HG03097 (cell line): Measurements from ENCODE around the gene SLC35A5.
"Not testable (repeated sequence)": the region's sequence is repeated elsewhere in the genome, so short reads cannot be mapped to it uniquely, and the experiment has no call there.

Experiments
- ATAC-seq: cut with Tn5 transposase; IDR thresholded peaks from one replicate; pipeline ENCODE4 v1.9.1; 2021; ENCODE audit not compliant: unreplicated experiment, low FRiP score

SLC35A5 gene, protein sequence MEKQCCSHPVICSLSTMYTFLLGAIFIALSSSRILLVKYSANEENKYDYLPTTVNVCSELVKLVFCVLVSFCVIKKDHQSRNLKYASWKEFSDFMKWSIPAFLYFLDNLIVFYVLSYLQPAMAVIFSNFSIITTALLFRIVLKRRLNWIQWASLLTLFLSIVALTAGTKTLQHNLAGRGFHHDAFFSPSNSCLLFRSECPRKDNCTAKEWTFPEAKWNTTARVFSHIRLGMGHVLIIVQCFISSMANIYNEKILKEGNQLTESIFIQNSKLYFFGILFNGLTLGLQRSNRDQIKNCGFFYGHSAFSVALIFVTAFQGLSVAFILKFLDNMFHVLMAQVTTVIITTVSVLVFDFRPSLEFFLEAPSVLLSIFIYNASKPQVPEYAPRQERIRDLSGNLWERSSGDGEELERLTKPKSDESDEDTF

DNA sequence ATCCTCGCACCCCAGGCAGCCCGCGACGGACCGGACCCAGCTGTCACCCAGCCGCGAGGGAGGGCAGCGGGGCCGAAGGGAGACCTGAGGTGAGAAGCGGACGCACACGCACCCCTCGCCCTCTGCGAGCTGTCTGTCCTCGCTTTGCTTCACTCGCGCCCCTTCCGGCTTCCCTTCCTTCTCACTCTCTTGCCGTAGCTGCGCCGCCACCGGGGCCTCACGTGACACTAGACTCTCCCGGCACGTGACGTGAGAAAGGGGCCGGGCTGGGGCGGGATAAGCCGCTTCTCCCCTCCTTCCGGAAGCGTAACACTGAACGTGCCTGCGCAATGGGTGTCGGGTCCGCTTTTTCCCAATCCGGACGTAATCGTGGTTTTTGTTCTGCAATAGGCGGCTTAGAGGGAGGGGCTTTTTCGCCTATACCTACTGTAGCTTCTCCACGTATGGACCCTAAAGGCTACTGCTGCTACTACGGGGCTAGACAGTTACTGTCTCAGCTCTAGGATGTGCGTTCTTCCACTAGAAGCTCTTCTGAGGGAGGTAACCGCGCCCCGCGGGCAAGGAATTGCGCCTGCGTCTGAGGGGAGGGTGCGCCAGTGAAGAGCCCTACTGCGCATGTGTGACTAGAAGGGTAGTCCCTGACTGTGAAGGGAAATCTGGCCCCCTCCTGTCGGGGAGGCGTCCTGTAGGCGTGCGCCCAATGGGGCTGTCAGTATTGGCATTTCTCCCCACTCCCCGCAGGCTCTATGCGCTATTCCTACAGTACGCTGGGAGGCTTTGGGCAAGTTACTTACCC lies at the start of gene SLC35A5, which contains the start of gene ATG3:
TSS of gene SLC35A5 (plus strand) at position 312 of the 796 bp plus-strand sequence. CDS start 1,359 bp downstream, outside the sequence.
TSS of gene ATG3 (minus strand) at position 229 of the 796 bp plus-strand sequence. CDS start 434 bp downstream, outside the sequence.
- ATAC-seq, result peak; percentile 85

DNA sequence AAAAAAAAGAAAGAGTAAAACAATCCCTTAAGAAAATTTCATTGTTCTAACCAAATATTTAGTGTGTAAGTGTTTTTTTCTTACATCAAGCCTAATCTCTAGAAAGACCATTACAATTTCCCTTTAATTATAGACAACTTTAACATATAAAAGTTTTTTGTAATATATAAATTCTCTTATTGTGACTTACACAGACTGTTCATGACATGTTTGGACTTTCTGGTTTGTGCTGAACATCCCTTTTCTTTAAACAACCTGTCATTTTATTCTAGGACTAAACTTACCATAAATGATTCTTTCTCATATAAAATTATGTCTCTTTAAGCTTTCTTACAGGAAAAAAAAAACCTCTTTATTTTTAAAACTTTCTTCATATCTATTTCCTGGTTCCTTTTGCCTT lies 49.5 kb upstream of the SLC35A5 start:
- no peak for ATAC-seq

DNA sequence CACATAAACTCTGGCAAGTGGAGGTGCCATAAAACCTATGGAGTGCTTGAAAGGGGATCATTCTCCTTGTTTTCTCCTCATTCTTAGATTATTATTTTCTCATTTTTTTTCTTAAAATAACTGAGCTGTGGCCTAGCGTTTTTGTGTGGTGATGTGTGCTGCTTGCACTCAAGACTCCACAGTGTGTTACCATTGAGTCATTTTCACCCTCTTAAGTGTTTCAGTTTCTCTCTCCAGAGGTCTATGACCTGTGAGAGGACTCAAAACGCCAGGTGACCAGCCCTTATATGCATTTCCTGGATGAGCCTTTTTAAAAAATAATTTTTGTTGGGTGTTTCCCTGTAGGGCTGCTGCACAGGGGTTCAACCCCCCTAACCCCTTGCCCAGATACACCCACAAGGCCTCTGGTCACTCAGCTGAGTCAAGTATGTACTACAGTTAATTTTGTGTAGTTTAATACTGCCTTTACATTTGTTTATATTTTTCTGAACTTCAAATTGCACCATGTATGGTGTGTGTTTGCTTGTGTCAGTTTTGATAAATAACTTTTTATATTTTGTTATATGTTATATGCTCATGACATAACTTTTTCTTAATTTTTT lies 47.2 kb upstream of the SLC35A5 start:
- ATAC-seq, result peak; percentile 99

DNA sequence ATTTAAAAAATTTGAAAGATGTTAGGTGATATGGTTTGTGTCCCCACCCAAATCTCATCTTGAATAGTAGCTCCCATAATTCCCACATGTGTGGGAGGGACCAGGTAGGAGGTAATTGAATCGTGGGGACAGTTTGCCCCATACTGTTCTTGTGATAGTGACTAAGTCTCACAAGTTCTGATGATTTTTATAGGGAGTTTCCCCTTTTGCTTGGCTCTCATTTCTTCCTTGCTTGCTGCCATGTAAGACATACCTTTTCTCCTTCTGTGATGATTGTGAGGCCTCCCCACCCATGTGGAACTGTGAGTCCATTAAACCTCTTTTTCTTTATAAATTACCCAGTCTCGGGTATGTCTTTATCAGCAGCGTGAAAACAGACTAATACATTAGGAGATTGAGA lies 42.9 kb upstream of the SLC35A5 start:
- ATAC-seq, result not testable (repeated sequence)

DNA sequence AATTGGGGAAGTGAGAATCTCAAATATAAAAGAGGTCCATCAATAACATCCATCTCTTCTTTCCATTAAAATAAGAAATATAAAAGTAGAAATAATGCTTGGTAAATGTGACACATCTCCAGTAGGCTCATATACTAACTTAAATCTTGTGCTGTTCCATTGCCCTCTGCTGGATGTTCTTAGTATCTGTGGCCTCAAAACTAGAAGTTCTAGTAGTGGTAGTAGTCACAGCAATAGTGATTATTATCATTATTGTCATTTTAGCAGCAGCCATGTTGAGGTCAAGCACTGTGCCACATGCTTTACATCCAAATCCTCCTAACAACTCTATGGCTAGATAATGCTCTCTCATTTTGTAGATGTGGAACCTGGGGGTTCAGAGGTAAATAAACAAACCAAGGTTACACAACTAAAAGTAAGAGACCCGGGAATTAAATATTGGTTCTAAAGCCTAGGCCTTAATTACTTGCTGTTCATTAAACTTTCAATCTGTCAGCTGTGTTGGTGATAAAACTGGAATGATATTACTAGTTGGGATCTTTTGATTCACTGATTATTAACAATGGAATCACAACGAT lies 42.3 kb upstream of the SLC35A5 start:
- no peak for ATAC-seq

DNA sequence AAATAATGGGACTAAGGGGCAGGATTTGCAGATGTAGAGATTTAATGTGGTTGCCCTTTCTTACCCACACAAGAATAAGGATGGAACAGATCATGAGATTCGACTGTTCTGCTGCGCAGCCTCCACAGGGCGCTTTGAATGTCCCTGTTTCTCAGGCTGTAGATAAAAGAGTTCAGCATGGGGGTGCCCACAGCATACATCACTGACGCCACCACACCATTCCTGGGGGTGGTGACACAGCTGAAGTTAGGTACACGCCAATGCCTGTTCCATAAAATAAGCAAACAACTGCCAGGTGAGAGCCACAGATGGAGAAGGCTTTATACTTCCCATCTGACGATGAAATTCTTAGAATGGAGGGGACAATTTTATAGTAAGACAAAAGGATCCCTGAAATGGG lies 37.7 kb upstream of the SLC35A5 start:
- ATAC-seq, result not testable (repeated sequence)

DNA sequence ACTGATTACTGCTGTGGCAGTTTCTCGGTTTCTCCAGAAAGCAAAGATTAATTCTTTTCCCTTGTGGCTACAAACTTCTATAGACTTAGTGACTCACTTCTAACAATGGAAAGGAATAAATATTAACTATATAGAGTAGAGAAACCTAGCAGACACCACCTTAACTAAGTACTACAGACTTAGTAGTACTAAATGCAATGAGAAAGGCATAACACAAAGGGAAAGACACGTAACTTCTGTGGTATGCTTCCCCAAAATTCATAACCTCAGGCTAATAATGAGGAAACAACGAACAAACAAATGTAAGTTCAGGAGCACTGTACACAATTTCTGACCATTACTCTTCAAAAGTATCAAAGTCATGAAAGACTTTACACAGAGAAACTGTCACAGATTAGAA lies 31.3 kb upstream of the SLC35A5 start:
- ATAC-seq, result no peak

DNA sequence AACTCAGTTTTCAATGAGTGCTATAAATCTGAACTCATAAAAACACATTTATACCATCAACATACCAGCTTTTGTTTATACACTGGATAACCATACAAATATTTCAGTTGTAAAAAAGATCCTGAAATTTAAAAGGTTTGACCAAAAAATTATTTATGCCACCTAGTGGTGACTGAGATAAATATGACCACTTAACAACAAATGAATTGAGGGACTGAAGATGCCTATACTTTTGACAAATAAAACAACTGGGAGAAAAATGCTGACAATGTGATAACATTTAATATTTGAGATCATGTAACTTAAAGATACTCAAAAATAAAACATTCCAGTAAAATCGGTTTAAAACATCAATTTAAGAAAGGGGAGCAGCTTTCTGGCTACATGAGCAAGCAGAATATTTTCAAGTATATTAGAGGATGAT lies 30.5 kb upstream of the SLC35A5 start:
- no peak for ATAC-seq

DNA sequence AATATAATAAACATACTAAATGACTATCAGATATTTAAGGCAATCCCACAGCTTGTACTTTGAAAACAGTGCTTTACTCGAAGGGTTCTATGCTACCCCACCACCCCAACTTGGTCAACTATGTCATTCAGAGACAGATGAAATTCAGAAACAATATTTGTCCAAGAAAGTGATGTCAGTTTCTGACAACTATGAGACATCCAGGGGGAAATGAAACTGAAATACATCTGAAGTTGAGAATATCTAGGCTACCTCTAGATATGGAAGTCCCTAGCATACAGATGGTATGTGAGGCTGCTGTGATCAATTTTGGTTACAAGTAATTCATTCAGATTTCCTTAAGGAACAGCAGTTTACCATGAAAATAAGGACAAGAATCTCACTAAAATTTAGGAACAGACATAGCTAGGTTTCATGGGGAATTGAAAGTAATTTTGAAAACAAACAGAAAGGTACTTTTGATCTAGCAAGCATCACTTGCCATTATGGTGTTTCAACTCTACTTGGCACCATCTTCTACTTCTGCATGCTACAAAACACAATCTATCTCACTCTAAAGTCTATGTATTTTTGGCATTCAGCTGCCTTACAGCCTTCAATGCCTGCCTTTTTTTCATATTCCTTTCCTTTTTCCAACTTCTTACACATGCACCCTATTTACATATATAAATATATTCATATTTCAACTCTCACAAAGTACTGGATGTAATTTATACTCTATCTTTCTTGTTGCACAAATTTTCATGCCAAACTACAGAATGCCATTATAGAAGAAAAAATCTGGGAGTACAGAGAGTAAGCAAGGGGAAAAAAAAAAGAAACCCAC lies 21.8 kb upstream of the SLC35A5 start:
- ATAC-seq, result peak; percentile 82

DNA sequence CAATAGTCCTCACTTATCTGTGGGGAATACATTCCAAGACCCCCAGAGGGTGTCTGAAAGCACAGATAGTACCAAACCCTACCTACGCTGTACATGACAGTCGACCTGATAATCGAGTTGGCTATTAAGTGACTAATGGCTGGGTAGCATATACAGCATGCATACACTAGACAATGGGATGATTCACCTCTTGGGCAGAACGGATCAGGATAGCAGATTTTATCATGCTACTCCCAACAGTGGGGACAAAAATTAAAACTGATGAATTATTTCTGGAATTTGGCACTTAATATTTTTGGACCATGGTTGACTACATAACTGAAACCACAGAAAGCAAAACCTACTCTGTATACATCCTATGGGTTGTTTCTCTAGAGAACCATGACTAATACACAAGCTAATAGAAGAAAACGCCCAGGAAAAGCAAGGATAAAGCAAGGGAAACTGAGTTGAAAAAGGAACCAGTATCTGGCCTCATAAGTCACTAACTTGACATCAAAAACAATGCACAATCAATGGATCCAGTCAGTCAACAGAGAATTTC lies 15.6 kb upstream of the SLC35A5 start:
- no peak for ATAC-seq

DNA sequence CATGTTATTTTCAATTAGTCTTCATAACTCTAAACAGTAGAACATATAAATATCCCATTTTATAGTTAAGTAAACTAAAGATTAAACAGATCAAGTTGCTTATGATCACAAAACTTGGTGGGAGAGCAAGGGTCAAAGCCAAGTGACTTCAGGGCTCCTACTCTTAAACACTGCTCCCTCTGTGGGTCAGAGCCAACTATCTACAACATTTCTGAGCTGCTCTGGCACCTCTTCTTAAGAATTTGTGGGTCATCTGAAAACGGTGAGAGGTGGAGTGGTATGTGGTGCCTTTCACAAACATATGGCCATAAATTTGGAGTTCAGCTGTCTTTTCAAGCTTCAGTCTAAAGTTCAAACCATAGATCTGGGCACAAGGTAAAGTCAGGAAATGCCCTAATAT lies 11.0 kb upstream of the SLC35A5 start:
- no peak for ATAC-seq

DNA sequence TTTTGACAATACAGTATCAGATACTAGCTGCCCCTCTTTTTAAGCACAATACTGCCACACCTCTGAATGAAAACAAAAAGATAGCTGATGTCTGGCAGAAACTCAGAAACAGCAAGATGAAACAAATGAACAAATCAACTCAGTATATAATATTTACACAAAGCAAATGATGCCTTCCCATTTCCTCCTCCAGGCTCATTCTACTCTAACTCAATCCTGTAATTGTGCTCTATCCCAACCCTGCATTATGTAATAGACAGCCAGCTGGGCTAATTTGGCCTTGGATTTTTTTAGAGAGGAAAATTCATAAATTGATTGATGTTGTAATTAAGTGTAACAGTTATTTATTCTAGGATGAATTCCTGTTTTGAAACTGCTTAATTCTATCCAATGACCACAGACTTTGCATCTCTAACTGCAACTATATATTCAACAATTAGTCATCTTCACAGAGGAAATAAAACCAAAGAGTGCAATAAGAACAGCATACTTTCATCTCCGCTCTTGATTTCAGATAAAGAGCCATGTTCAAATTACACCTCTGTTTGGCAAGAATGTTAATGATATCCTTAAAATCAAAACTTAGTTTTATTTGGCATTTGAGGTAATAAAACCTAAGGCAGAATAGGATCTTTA lies 6.2 kb upstream of the SLC35A5 start:
- ATAC-seq, result no peak

DNA sequence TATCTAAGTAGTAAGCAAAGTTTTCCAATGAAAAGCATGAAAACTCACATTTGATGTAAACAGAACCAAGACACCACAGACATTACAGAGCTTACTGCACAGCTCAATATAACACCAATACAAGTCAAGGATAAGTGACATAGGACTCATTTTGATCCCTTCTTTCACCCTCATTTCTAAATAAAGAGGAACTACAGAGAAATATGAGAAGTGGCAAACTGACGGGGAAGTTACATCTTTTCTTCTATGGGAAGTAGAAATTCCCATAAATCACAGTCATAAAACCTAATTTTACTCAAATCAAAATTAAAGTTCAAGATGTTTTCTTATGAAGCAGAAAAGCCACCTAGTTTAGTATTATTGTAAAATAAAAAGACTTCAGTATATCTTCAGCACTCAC lies 3.9 kb upstream of the SLC35A5 start:
- no peak for ATAC-seq

DNA sequence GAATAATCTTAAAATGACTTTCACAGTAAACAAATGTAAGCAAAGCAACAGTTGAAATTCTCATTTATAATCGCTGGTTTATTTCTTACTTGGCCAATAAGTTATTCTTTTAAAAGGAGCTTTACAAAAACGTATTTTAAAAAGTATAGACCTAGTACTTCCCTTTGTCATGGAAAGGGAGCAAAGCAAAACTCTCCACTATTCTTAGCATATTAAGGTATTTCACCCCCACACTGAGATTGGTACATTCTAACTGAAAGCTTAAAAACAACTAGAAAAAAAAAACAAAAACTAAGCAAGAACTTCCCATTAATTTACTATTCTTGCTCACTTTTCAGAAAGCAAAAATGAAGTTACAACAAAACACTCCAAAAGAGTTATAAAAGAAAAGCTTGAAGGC lies 1.5 kb upstream of the SLC35A5 start:
- no peak for ATAC-seq

DNA sequence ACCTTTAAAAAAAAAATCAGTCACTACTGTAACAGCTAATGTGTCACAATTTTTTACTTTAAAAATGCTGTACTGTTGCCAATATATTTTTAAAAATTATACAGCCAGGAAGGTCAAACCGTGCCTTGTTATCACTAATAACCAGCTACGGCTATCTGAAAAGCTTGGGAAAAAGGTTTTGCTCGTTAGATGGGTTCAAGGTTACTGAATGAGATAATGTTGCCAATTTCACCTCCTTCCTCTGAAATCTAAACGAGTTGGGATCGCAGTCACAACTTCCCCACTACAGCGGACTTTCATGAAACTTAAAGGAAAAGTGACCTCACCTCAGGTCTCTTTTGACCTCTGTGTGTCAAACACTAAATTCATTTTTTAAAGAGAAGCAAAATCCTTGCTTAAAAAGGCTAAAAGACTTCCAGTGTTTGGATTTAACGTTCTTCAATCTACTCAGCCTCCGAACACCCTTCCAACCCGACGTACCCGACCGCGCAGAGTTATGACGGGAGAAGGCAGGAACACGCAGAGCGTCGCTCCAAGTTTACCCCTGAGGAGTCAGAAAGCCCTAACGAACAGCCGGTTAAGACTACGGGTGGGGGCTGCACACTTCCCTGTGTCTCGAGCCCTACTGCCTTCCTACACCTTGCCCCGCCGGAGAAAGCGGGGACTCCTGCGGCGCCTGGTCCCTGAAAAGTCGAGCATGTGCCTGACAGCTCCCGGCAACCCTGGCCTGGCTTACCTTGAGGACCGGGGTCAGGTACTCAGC lies 943 bp upstream of the SLC35A5 start:
- ATAC-seq, result peak; percentile 22

DNA sequence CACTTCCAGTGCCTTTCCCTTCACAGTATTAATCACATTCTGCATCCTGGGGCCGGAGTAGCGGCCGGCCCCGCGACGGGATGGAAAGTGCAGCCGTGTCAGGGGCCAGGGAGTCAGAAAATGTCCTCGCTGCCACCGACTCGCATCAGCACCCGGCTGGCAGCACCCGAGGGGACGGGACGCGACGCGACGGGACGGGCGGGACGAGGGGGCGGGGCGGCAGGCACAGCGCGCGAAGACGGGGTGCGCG lies 436 bp upstream of the SLC35A5 start:
- ATAC-seq, result no peak

DNA sequence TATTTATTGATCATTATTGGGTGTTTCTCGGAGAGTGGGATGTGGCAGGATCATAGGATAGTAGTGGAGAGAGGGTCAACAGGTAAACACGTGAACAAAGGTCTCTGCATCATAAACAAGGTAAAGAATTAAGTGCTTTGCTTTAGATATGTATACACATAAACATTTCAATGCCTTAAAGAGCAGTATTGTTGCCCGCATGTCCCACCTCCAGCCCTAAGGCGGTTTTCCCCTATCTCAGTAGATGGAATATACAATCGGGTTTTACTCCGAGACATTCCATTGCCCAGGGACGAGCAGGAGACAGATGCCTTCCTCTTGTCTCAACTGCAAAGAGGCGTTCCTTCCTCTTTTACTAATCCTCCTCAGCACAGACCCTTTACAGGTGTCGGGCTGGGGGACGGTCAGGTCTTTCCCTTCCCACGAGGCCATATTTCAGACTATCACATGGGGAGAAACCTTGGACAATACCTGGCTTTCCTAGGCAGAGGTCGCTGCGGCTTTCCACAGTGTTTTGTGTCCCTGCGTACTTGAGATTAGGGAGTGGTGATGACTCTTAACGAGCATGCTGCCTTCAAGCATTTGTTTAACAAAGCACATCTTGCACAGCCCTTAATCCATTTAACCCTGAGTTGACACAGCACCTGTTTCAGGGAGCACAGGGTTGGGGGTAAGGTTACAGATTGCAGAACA lies 2.5 kb downstream of the SLC35A5 start:
- ATAC-seq, result not testable (repeated sequence)

DNA sequence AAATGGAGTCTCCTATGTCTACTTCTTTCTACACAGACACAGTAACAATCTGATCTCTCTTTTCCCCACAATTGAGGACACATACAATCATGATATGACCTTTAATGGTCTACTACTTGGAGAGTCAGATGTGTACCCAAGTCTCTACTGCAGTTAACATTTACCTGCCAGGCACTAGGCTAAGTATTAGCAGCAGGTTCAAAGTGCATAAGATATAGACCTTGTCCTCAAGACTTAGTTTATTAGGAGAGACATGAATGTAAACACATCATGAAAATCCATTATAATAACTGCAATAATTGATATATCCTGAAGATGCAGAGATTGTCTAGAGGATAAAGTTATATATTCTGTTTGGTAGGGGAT lies 3.1 kb downstream of the SLC35A5 start:
- no peak for ATAC-seq
